Measurements from ENCODE around the gene HLCS.

The HLCS gene

DNA sequence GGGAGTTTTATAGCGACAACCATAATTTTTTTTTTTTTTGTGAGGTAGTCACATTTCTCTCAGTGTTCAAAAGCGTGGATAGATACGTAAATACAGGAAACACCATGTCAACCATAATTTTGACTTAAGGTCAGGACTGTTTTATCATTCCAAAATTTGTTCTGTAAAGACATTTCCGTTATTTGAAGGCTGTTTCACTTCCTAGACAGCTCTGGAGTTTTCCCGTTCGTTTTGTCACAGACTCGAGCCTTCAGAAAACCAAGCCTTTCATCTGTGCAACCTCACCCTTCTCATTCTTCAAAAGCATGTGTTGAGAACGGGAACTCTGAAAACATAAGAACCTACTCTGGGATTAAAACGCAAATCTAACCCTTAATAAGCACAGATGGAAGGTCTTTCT, 249.6 kb downstream of the HLCS start:
- H3K27ac ChIP-seq (ENCODE audit: extremely low read depth, low read depth, low read length), result no peak overlapping the region
- TF ChIP-seq ZNF23 (tag by site-specific recombination; IDR thresholded peaks at IDR 0.05; ENCODE audit: borderline replicate concordance), result no peak
- TF ChIP-seq KLF7 (tag by site-specific recombination; IDR thresholded peaks at IDR 0.05; ENCODE audit: borderline replicate concordance), result no peak
- TF ChIP-seq, protein P1, sequence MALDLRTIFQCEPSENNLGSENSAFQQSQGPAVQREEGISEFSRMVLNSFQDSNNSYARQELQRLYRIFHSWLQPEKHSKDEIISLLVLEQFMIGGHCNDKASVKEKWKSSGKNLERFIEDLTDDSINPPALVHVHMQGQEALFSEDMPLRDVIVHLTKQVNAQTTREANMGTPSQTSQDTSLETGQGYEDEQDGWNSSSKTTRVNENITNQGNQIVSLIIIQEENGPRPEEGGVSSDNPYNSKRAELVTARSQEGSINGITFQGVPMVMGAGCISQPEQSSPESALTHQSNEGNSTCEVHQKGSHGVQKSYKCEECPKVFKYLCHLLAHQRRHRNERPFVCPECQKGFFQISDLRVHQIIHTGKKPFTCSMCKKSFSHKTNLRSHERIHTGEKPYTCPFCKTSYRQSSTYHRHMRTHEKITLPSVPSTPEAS (tag by site-specific recombination; IDR thresholded peaks at IDR 0.05), result no peak
- TF ChIP-seq MZF1 (tag by site-specific recombination; IDR thresholded peaks at IDR 0.05; ENCODE audit: borderline replicate concordance), result no peak
- no peak for TF ChIP-seq ZFP69B (tag by site-specific recombination; IDR thresholded peaks at IDR 0.05)
- no peak for TF ChIP-seq BCL6B (tag by site-specific recombination; IDR thresholded peaks at IDR 0.05)
- TF ChIP-seq PRDM1 (tag by site-specific recombination; IDR thresholded peaks at IDR 0.05), result no peak
- no peak overlapping the region for H3K4me3 ChIP-seq (ENCODE audit: low read depth, low read length)
- ChIA-PET POLR2A (no interaction called here), CTCF (interaction anchor here (0.5 to 2.1 kb wide), 8 partner anchors 15 to 304 kb away, joined by 3 to 8 read pairs (median 4); no protein-coding TSS in a partner anchor)
- H3K9me3 ChIP-seq (ENCODE audit: control insufficient read depth, insufficient read depth, low read depth, low read length), result no peaks in the 10 kb centered on the region
- peaks cover 0 to 39% of the 10 kb centered on the region in 2 experiments; a peak in 2 of 3 replicates for H3K36me3 ChIP-seq (ENCODE audit: control insufficient read depth in 2 of 2, insufficient read depth in 1 of 2, low read length in 2 of 2)
- no peaks in the 10 kb centered on the region for H3K4me1 ChIP-seq (ENCODE audit: control insufficient read depth, insufficient read depth, low read length)

DNA sequence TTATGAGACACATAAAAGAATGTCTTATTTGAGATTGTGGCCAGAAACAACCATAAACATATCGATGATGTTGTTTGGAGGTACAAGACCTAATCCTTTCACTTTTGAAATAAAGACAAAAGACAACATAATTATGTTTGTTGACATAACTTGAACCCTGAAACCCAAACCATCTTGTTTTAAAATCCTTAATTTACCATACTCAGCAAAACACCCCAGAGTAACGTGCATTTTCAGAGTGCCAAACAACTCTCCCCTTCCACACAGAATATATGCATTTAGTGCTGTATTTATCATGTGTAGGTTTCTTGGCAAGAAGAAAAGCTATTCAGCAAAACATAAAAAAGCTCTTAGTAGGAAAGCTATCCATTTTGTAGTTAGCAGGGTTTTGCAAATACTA, 250.1 kb downstream of the HLCS start:
- Histone ChIP-seq H3K9me3 (ENCODE audit: control insufficient read depth, insufficient read depth, low read depth, low read length) (no peaks in the 10 kb centered on the region), H3K36me3 (ENCODE audit: control insufficient read depth in 2 of 2, insufficient read depth in 1 of 2, low read length in 2 of 2) (peaks cover 0 to 39% of the 10 kb centered on the region in 2 experiments; a peak in 2 of 3 replicates), H3K4me1 (ENCODE audit: control insufficient read depth, insufficient read depth, low read length) (no peaks in the 10 kb centered on the region), H3K27ac (ENCODE audit: extremely low read depth, low read depth, low read length) (no peak overlapping the region), H3K4me3 (ENCODE audit: low read depth, low read length) (no peak overlapping the region)
- TF ChIP-seq ZNF701 (tag by site-specific recombination; IDR thresholded peaks at IDR 0.05) (no peak), PBX3 (CRISPR knock-in tag; IDR thresholded peaks at IDR 0.05) (no peak), ZNF146 (tag by site-specific recombination; IDR thresholded peaks at IDR 0.05) (no peak), OVOL3 (tag by site-specific recombination; IDR thresholded peaks at IDR 0.05) (no peak), PRDM6 (tag by site-specific recombination; IDR thresholded peaks at IDR 0.05) (no peak), ZNF266 (tag by site-specific recombination; IDR thresholded peaks at IDR 0.05; ENCODE audit: low read depth) (no peak), KLF17 (tag by site-specific recombination; IDR thresholded peaks at IDR 0.05) (no peak), ZFP3 (tag by site-specific recombination; IDR thresholded peaks at IDR 0.05; ENCODE audit: low read depth) (no peak), SCRT1 (tag by site-specific recombination; IDR thresholded peaks at IDR 0.05; ENCODE audit: borderline replicate concordance) (no peak), ZNF664 (tag by site-specific recombination; IDR thresholded peaks at IDR 0.05) (no peak), ZNF274 (IDR thresholded peaks at IDR 0.05; ENCODE audit: low read length) (no peak), ZNF274 (tag by site-specific recombination; IDR thresholded peaks at IDR 0.05; ENCODE audit: borderline replicate concordance) (no peak)
- CTCF ChIA-PET, result interaction anchor here (0.5 to 2.1 kb wide), 8 partner anchors 12 to 304 kb away, joined by 3 to 8 read pairs (median 4); no protein-coding TSS in a partner anchor
- POLR2A ChIA-PET, result no interaction called here
